Keratinocyte (primary cell): ENCODE results near the gene RXRA.

Experiments
- CTCF ChIP-seq, 3 experiments: IDR thresholded peaks in 1 of 3; conservative IDR thresholded peaks in 1 of 3; optimal IDR thresholded peaks in 1 of 3; 2 replicates in 2 of 3; 3 replicates in 1 of 3; pipeline versions ENCODE3 to v1.5.1; 2011; ENCODE audit warnings: low read length in 3 of 3, mild to moderate bottlenecking in 3 of 3, moderate library complexity in 2 of 3, control low read depth in 1 of 3, inconsistent platforms in 1 of 3; ENCODE audit not compliant: insufficient read depth in 2 of 3; ENCODE audit errors: extremely low read depth in 1 of 3
- EZH2 ChIP-seq: IDR thresholded peaks from one replicate; pipeline ENCODE4 v1.6.1; 2012; ENCODE audit warnings: inconsistent platforms, mild to moderate bottlenecking, low read length, moderate library complexity

- TF ChIP-seq CTCF (optimal IDR thresholded peaks at IDR 0.05 in 1 of 3, IDR thresholded peaks at IDR 0.05 in 1 of 3, conservative IDR thresholded peaks at IDR 0.05 in 1 of 3; ENCODE audit: extremely low read depth in 1 of 3, insufficient read depth in 2 of 3, low read length in 3 of 3): no peak
- no peak for TF ChIP-seq EZH2
These were observed 81.0 kb downstream of the RXRA start for GRCh38 chr9:134407121-134407779.
